K562 (cell line): Measurements from ENCODE around the gene AP3M1. TPM values are rescaled to one million over a fixed set of nuclear protein-coding genes. Genes with fewer than 3 reads are reported as not detected.

Experiments used
- POLR2A ChIP-seq: fragments of 450-650 bp; conservative IDR thresholded peaks from 2 replicates; pipeline ENCODE4 v1.6.1; 2016
- POLR2B ChIP-seq: fragments of 450-650 bp; IDR thresholded peaks from 2 replicates; pipeline ENCODE4 v1.6.1; 2018; ENCODE audit warnings: low read depth; ENCODE audit not compliant: partially characterized antibody
- SP1 ChIP-seq: sonication (generic); formaldehyde crosslinking; IDR thresholded peaks from 2 replicates; pipeline ENCODE4 v1.8.1; 2022; ENCODE audit warnings: mild to moderate bottlenecking, missing genetic modification reagents
- polyA plus RNA-seq, 8 experiments: library from polyadenylated mRNA; depleted of rRNA in 4 of 8; stranded (reverse) in 5 of 8; unstranded in 3 of 8; fragments of >200 nt; fragmentation: Nextera tagmentation in 2 of 8; fragmentation: Illumina TruSeq in 1 of 8; extraction: Ambion mirVana in 2 of 8; extraction: Trizol in 1 of 8; gene quantifications; 2 replicates each; pipeline versions ENCODE4 v1.2.1 to v1.2.3, GENCODE V29; 2011 to 2014; ENCODE audit warnings: inconsistent platforms in 1 of 8, missing spikeins in 1 of 8
- total RNA-seq, 7 experiments: library from RNA; depleted of rRNA in 6 of 7; stranded (reverse); fragments of >200 nt in 6 of 7; fragmentation: Illumina TruSeq in 2 of 7; extraction: Trizol in 2 of 7; gene quantifications; 2 replicates each; pipeline versions ENCODE4 v1.2.1 to v1.2.3, GENCODE V29; 2011 to 2021; ENCODE audit warnings: low replicate concordance in 1 of 7
- TF ChIP-seq, protein P1 (sequence below): fragments of 450-650 bp; IDR thresholded peaks from 2 replicates; pipeline ENCODE4 v1.6.1; 2016; ENCODE audit warnings: mild to moderate bottlenecking, moderate library complexity
- TF ChIP-seq, protein P2 (sequence below): sonication (generic); formaldehyde crosslinking; IDR thresholded peaks from 2 replicates; pipeline ENCODE4 v1.4.0; 2020; ENCODE audit warnings: mild to moderate bottlenecking, missing genetic modification reagents

AP3M1 gene
- total and polyA plus RNA-seq, 9 of the 15 experiments (the other 6 are each of a cell fraction or from before 2014, with no cell fraction given) = 44.3 to 135 (median 67.6) TPM

DNA sequence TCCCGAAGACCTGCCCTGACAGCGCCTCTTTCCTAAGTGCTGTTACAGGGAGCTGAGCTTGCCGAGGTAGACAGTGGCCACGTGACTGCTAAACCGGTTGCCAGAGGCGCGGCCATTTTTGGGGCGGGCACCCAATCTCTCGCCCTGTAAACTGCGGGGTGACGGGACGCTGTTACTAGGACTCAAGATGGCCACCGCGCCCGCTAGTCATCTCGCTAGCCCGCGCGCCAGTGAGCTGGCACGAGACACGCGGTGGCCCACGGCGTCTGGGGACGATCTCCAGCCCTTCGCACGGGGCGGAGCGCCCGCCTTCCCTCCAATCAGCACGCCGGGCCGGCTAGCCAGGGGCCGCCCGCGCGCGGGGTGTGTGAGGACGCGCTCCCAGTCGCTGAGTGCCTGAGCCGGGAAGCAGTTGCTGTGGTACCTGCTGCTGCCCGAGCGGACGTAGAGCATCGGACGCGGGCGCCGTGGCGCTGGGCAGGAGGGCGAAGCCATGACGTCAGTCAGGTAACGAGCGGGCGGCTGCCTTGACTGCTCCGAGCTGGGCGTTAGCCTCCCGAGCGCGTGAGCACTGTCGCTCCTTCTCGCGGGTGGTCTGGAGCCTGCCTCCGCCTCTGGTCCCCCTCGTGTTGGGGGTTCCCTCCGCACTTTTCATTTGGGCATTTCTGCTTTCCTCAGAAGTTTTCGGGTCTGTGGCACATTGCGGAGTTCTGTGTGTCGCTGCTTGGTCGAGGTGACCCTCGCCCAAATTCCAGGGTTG is 25.9 kb upstream of the AP3M1 start (continued):
- TF ChIP-seq, protein P1, sequence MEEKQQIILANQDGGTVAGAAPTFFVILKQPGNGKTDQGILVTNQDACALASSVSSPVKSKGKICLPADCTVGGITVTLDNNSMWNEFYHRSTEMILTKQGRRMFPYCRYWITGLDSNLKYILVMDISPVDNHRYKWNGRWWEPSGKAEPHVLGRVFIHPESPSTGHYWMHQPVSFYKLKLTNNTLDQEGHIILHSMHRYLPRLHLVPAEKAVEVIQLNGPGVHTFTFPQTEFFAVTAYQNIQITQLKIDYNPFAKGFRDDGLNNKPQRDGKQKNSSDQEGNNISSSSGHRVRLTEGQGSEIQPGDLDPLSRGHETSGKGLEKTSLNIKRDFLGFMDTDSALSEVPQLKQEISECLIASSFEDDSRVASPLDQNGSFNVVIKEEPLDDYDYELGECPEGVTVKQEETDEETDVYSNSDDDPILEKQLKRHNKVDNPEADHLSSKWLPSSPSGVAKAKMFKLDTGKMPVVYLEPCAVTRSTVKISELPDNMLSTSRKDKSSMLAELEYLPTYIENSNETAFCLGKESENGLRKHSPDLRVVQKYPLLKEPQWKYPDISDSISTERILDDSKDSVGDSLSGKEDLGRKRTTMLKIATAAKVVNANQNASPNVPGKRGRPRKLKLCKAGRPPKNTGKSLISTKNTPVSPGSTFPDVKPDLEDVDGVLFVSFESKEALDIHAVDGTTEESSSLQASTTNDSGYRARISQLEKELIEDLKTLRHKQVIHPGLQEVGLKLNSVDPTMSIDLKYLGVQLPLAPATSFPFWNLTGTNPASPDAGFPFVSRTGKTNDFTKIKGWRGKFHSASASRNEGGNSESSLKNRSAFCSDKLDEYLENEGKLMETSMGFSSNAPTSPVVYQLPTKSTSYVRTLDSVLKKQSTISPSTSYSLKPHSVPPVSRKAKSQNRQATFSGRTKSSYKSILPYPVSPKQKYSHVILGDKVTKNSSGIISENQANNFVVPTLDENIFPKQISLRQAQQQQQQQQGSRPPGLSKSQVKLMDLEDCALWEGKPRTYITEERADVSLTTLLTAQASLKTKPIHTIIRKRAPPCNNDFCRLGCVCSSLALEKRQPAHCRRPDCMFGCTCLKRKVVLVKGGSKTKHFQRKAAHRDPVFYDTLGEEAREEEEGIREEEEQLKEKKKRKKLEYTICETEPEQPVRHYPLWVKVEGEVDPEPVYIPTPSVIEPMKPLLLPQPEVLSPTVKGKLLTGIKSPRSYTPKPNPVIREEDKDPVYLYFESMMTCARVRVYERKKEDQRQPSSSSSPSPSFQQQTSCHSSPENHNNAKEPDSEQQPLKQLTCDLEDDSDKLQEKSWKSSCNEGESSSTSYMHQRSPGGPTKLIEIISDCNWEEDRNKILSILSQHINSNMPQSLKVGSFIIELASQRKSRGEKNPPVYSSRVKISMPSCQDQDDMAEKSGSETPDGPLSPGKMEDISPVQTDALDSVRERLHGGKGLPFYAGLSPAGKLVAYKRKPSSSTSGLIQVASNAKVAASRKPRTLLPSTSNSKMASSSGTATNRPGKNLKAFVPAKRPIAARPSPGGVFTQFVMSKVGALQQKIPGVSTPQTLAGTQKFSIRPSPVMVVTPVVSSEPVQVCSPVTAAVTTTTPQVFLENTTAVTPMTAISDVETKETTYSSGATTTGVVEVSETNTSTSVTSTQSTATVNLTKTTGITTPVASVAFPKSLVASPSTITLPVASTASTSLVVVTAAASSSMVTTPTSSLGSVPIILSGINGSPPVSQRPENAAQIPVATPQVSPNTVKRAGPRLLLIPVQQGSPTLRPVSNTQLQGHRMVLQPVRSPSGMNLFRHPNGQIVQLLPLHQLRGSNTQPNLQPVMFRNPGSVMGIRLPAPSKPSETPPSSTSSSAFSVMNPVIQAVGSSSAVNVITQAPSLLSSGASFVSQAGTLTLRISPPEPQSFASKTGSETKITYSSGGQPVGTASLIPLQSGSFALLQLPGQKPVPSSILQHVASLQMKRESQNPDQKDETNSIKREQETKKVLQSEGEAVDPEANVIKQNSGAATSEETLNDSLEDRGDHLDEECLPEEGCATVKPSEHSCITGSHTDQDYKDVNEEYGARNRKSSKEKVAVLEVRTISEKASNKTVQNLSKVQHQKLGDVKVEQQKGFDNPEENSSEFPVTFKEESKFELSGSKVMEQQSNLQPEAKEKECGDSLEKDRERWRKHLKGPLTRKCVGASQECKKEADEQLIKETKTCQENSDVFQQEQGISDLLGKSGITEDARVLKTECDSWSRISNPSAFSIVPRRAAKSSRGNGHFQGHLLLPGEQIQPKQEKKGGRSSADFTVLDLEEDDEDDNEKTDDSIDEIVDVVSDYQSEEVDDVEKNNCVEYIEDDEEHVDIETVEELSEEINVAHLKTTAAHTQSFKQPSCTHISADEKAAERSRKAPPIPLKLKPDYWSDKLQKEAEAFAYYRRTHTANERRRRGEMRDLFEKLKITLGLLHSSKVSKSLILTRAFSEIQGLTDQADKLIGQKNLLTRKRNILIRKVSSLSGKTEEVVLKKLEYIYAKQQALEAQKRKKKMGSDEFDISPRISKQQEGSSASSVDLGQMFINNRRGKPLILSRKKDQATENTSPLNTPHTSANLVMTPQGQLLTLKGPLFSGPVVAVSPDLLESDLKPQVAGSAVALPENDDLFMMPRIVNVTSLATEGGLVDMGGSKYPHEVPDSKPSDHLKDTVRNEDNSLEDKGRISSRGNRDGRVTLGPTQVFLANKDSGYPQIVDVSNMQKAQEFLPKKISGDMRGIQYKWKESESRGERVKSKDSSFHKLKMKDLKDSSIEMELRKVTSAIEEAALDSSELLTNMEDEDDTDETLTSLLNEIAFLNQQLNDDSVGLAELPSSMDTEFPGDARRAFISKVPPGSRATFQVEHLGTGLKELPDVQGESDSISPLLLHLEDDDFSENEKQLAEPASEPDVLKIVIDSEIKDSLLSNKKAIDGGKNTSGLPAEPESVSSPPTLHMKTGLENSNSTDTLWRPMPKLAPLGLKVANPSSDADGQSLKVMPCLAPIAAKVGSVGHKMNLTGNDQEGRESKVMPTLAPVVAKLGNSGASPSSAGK = peak; percentile 96
- TF ChIP-seq, protein P2, sequence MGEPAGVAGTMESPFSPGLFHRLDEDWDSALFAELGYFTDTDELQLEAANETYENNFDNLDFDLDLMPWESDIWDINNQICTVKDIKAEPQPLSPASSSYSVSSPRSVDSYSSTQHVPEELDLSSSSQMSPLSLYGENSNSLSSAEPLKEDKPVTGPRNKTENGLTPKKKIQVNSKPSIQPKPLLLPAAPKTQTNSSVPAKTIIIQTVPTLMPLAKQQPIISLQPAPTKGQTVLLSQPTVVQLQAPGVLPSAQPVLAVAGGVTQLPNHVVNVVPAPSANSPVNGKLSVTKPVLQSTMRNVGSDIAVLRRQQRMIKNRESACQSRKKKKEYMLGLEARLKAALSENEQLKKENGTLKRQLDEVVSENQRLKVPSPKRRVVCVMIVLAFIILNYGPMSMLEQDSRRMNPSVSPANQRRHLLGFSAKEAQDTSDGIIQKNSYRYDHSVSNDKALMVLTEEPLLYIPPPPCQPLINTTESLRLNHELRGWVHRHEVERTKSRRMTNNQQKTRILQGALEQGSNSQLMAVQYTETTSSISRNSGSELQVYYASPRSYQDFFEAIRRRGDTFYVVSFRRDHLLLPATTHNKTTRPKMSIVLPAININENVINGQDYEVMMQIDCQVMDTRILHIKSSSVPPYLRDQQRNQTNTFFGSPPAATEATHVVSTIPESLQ (CRISPR knock-in tag) = peak; percentile 86; the same call in 1 of the 2 replicates
- TF ChIP-seq POLR2A (peak; percentile 95), POLR2B (peak; percentile 86), SP1 (CRISPR knock-in tag) (peak; percentile 89)
